B cell (primary cell): ENCODE results near the gene ZDHHC14. TPM values are rescaled to one million over a fixed set of nuclear protein-coding genes. Genes with fewer than 3 reads are reported as not detected.

ENCODE experiments used
- ATAC-seq: fragments of 200-7000 bp; cut with Tn5 transposase; one replicate; pipeline ENCODE4 v1.10.0; 2021; ENCODE audit warnings: low read depth, mild to moderate bottlenecking, moderate number of reproducible peaks, moderate library complexity
- CTCF ChIA-PET: fragments of 350-600 bp; sonication (Branson Sonifier 250); formaldehyde crosslinking; loops from one replicate; lab custom pipeline; 2021; ENCODE audit warnings: antibody characterized with exemption, inconsistent platforms; lab: Charles Lee
- POLR2A ChIA-PET: fragments of 350-600 bp; sonication (Branson Sonifier 250); formaldehyde crosslinking; loops from one replicate; lab custom pipeline; 2021; ENCODE audit warnings: antibody characterized with exemption; lab: Charles Lee
- DNase-seq: peaks from one replicate; pipeline ENCODE4 v3.0.0; 2013
- H2AFZ ChIP-seq: 2 replicates; pipeline ENCODE4 v1.6.1; 2012; ENCODE audit warnings: mild to moderate bottlenecking, low read depth, low read length; ENCODE audit not compliant: insufficient read depth, poor library complexity, severe bottlenecking
- H3K27ac ChIP-seq, 2 donors: 1 replicate in 1 of 2; 2 replicates in 1 of 2; pipeline ENCODE4 v1.5.1; 2012 to 2013; ENCODE audit warnings: low read length in 2 of 2, mild to moderate bottlenecking in 2 of 2, moderate library complexity in 1 of 2
- H3K27me3 ChIP-seq, 4 experiments: fragments of 200-600 bp in 1 of 4; sonication (generic) in 1 of 4; replicated peaks in 1 of 4; 1 replicate in 2 of 4; 2 replicates in 2 of 4; pipeline versions ENCODE4 v1.6.1 to v1.7.0; 2013 to 2016; ENCODE audit warnings: low read length in 3 of 4, mild to moderate bottlenecking in 2 of 4, mixed read lengths in 1 of 4, moderate library complexity in 1 of 4; ENCODE audit not compliant: insufficient read depth in 4 of 4, control insufficient read depth in 3 of 4; ENCODE audit errors: control extremely low read depth in 1 of 4
- H3K36me3 ChIP-seq, 2 experiments: replicated peaks in 1 of 2; 1 replicate in 1 of 2; 2 replicates in 1 of 2; pipeline versions ENCODE4 v1.6.1 to v1.7.1; 2013; ENCODE audit warnings: low read length in 1 of 2; ENCODE audit not compliant: insufficient read depth in 2 of 2, control insufficient read depth in 1 of 2; ENCODE audit errors: control extremely low read depth in 1 of 2, extremely low read depth in 1 of 2
- H3K4me1 ChIP-seq, 2 donors: fragments of 200-600 bp in 1 of 2; sonication (generic) in 1 of 2; 1 replicate in 1 of 2; 2 replicates in 1 of 2; pipeline versions ENCODE4 v1.5.1 to v1.6.1; 2013 to 2017; ENCODE audit warnings: low read length in 2 of 2; ENCODE audit not compliant: control insufficient read depth in 2 of 2, insufficient read depth in 2 of 2
- H3K4me2 ChIP-seq: replicated peaks from 2 replicates; pipeline ENCODE3; 2012; ENCODE audit warnings: mild to moderate bottlenecking, low read depth, low read length; ENCODE audit not compliant: poor library complexity, severe bottlenecking
- H3K4me3 ChIP-seq, 5 experiments: fragments of 200-600 bp in 1 of 5; sonication (generic) in 1 of 5; 1 replicate in 3 of 5; 2 replicates in 2 of 5; pipeline versions ENCODE4 v1.5.1 to v1.7.0; 2011 to 2016; ENCODE audit warnings: low read length in 4 of 5, mild to moderate bottlenecking in 4 of 5, low read depth in 2 of 5, control low read depth in 1 of 5, moderate library complexity in 1 of 5; ENCODE audit not compliant: insufficient read depth in 1 of 5; ENCODE audit errors: control extremely low read depth in 1 of 5, extremely low read depth in 1 of 5
- H3K79me2 ChIP-seq: fragments of 200-600 bp; sonication (generic); one replicate; pipeline ENCODE4 v1.6.0; 2016; ENCODE audit warnings: low read length; ENCODE audit not compliant: control insufficient read depth, insufficient read depth
- H3K9ac ChIP-seq: fragments of 200-600 bp; sonication (generic); 2 replicates; pipeline ENCODE4 v1.6.1; 2017; ENCODE audit warnings: mild to moderate bottlenecking, low read length, moderate library complexity
- H3K9me3 ChIP-seq, 3 donors: one replicate each; pipeline versions ENCODE4 v1.6.1 to v1.7.1; 2013; ENCODE audit warnings: low read length in 2 of 3; ENCODE audit not compliant: control insufficient read depth in 2 of 3, insufficient read depth in 1 of 3; ENCODE audit errors: control extremely low read depth in 1 of 3
- H4K20me1 ChIP-seq: 2 replicates; pipeline ENCODE4 v1.6.0; 2012; ENCODE audit warnings: mild to moderate bottlenecking, low read length; ENCODE audit not compliant: insufficient read depth, control insufficient read depth, poor library complexity, severe bottlenecking
- H3K27ac Mint-ChIP-seq: one replicate; pipeline ENCODE4 v1.8.0; 2021; ENCODE audit warnings: mixed read lengths
- H3K27me3 Mint-ChIP-seq: one replicate; pipeline ENCODE4 v1.8.0; 2021; ENCODE audit warnings: mixed read lengths
- H3K4me1 Mint-ChIP-seq: one replicate; pipeline ENCODE4 v1.8.0; 2021; ENCODE audit warnings: mixed read lengths
- H3K4me3 Mint-ChIP-seq: one replicate; pipeline ENCODE4 v1.8.0; 2021; ENCODE audit warnings: mixed read lengths
- H3K9me3 Mint-ChIP-seq: one replicate; pipeline ENCODE4 v1.8.0; 2022; ENCODE audit warnings: mixed read lengths; ENCODE audit not compliant: insufficient read depth
- EZH2 ChIP-seq: IDR thresholded peaks from 2 replicates; pipeline ENCODE4 v1.6.1; 2012; ENCODE audit warnings: borderline replicate concordance, low read depth, mild to moderate bottlenecking, moderate library complexity, low read length; ENCODE audit not compliant: insufficient read depth, poor library complexity, severe bottlenecking
- WGBS: methylation state at CpG from one replicate; pipeline ENCODE4 v1.1.5; 2013; ENCODE audit warnings: missing lambda C conversion rate; ENCODE audit not compliant: insufficient coverage; 5-methylcytosine and 5-hydroxymethylcytosine counted together
- intact Hi-C: fragments of 100-400 bp; cut with micrococcal nuclease; formaldehyde crosslinking; loops from one replicate; pipeline ENCODE4 v1.10.0; 2022
- polyA plus RNA-seq: library from polyadenylated mRNA; depleted of rRNA; stranded (reverse); fragments of >200 nt; gene quantifications from 2 replicates; pipeline ENCODE4 v1.2.3, GENCODE V29; 2012
- total RNA-seq, 2 donors: library from RNA; stranded (reverse); fragments of 120-200 nt in 1 of 2; gene quantifications; 1 replicate in 1 of 2; 2 replicates in 1 of 2; pipeline versions ENCODE4 v1.2.3 to v1.2.4, GENCODE V29; 2013 to 2022
- TF ChIP-seq, protein P1 (sequence below): fragments of 200-600 bp; IDR thresholded peaks from one replicate; pipeline ENCODE4 v1.8.0; 2022; ENCODE audit warnings: antibody characterized with exemption, mild to moderate bottlenecking

ZDHHC14 gene
- total and polyA plus RNA-seq, 2 donors (not counting 1 experiment from before 2014, with no cell fraction given) = 8.8 to 50.4 TPM

- H3K9me3 Mint-ChIP-seq = no peaks in the 10 kb centered on the region
- Histone ChIP-seq H3K4me1 (peaks cover 38 to 76% of the 10 kb centered on the region in 2 donors), H4K20me1 (no peaks in the 10 kb centered on the region), H3K4me2 (peak overlapping the region; percentile 72), H3K36me3 (peaks cover 0 to 3% of the 10 kb centered on the region in 2 experiments), H2AFZ (no peak overlapping the region), H3K79me2 (peaks cover 4% of the 10 kb centered on the region), H3K27me3 (no peaks in the 10 kb centered on the region), H3K9me3 (no peaks in the 10 kb centered on the region), H3K4me3 (peak overlapping the region in 1 of 5 experiments; percentile 10), H3K9ac (no peak overlapping the region), H3K27ac (no peak overlapping the region)
- CTCF ChIA-PET = no interaction called here
- H3K27me3 Mint-ChIP-seq = peaks cover 3% of the 10 kb centered on the region
- intact Hi-C loops = no loop called here
- ATAC-seq (no peak), DNase-seq (no peak)
- TF ChIP-seq, protein P1, sequence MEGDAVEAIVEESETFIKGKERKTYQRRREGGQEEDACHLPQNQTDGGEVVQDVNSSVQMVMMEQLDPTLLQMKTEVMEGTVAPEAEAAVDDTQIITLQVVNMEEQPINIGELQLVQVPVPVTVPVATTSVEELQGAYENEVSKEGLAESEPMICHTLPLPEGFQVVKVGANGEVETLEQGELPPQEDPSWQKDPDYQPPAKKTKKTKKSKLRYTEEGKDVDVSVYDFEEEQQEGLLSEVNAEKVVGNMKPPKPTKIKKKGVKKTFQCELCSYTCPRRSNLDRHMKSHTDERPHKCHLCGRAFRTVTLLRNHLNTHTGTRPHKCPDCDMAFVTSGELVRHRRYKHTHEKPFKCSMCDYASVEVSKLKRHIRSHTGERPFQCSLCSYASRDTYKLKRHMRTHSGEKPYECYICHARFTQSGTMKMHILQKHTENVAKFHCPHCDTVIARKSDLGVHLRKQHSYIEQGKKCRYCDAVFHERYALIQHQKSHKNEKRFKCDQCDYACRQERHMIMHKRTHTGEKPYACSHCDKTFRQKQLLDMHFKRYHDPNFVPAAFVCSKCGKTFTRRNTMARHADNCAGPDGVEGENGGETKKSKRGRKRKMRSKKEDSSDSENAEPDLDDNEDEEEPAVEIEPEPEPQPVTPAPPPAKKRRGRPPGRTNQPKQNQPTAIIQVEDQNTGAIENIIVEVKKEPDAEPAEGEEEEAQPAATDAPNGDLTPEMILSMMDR = no peak
- TF ChIP-seq EZH2 = no peak
- peaks cover 54% of the 10 kb centered on the region for H3K4me1 Mint-ChIP-seq
- POLR2A ChIA-PET = interaction anchor here (1.7 kb wide), 1 partner anchor 11 kb away, joined by 6 read pairs; no protein-coding TSS in a partner anchor
- H3K4me3 Mint-ChIP-seq = peak overlapping the region; percentile 7
- 92% methylated on average over 2 of the region's 6 CpGs for WGBS
- peak overlapping the region; percentile 15 for H3K27ac Mint-ChIP-seq
These were observed 170.2 kb downstream of the ZDHHC14 start for GRCh38 chr6:157551041-157551832.

- no peak overlapping the region for H2AFZ ChIP-seq
- ChIA-PET POLR2A (no interaction called here), CTCF (no interaction called here)
- no peak overlapping the region for H3K4me3 ChIP-seq
- TF ChIP-seq, protein P1 = no peak
- TF ChIP-seq EZH2 = no peak
- no peaks in the 10 kb centered on the region for H3K27me3 ChIP-seq
- intact Hi-C loops = no loop called here
- no peak overlapping the region for H3K9ac ChIP-seq
- Mint-ChIP-seq H3K27ac (no peak overlapping the region), H3K9me3 (no peaks in the 10 kb centered on the region), H3K27me3 (peaks cover 3% of the 10 kb centered on the region), H3K4me1 (peaks cover 64% of the 10 kb centered on the region), H3K4me3 (no peak overlapping the region)
- no peak overlapping the region for H3K4me2 ChIP-seq
- ATAC-seq (no peak), DNase-seq (no peak)
- peaks cover 47 to 86% of the 10 kb centered on the region in 2 donors for H3K4me1 ChIP-seq
- H3K36me3 ChIP-seq = peaks cover 0 to 3% of the 10 kb centered on the region in 2 experiments
- no peak overlapping the region for H3K27ac ChIP-seq
- H4K20me1 ChIP-seq = no peaks in the 10 kb centered on the region
- peaks cover 4% of the 10 kb centered on the region for H3K79me2 ChIP-seq
- 100% methylated on average over 6 of the region's 9 CpGs for WGBS
- no peaks in the 10 kb centered on the region for H3K9me3 ChIP-seq
These were observed 171.2 kb downstream of the ZDHHC14 start for GRCh38 chr6:157552081-157552747.
